Epithelial cell of proximal tubule (primary cell): ENCODE measurements around the gene NDRG4. TPM values are rescaled to one million over a fixed set of nuclear protein-coding genes. Genes with fewer than 3 reads are reported as not detected.

Source experiments
- DNase-seq: peaks from one replicate; pipeline ENCODE4 v3.0.0-alpha.2; 2011; ENCODE audit warnings: low read depth
- H3K4me3 ChIP-seq: 2 replicates; pipeline ENCODE4 v1.5.1; 2011; ENCODE audit warnings: low read depth, mild to moderate bottlenecking, low read length
- total RNA-seq: library from RNA; depleted of rRNA; stranded (reverse); fragments of >200 nt; gene quantifications from 2 replicates; pipeline ENCODE4 v1.2.3, GENCODE V29; 2015
- TF ChIP-seq, protein P1 (sequence below): conservative IDR thresholded peaks from 2 replicates; pipeline ENCODE4 v1.5.1; 2012; ENCODE audit warnings: low read depth, mild to moderate bottlenecking, low read length

Gene NDRG4
- total RNA-seq, 1 donor from 2014 or later: 30.8 TPM

DNA sequence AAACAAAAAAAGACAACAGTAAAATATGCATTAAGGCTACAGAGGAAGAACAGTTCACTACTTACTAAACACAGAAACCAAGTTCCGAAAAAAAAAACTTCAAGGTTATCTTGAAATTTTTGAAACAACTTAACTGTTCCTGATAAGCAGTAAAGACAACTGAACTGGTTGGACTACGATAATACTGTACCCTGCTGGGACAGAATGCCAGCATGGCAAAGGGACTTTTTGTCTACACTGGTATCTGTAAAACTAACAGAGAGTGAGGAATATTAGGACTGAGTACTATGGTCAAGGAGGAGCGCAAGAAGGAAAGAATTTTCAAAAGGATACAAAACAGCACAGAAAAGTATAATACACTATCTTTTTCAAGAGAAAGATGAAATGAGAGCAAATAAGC lies 35.2 kb downstream of the NDRG4 start:
- TF ChIP-seq, protein P1, sequence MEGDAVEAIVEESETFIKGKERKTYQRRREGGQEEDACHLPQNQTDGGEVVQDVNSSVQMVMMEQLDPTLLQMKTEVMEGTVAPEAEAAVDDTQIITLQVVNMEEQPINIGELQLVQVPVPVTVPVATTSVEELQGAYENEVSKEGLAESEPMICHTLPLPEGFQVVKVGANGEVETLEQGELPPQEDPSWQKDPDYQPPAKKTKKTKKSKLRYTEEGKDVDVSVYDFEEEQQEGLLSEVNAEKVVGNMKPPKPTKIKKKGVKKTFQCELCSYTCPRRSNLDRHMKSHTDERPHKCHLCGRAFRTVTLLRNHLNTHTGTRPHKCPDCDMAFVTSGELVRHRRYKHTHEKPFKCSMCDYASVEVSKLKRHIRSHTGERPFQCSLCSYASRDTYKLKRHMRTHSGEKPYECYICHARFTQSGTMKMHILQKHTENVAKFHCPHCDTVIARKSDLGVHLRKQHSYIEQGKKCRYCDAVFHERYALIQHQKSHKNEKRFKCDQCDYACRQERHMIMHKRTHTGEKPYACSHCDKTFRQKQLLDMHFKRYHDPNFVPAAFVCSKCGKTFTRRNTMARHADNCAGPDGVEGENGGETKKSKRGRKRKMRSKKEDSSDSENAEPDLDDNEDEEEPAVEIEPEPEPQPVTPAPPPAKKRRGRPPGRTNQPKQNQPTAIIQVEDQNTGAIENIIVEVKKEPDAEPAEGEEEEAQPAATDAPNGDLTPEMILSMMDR: no peak
- no peak overlapping the region for H3K4me3 ChIP-seq
- DNase-seq: no peak

DNA sequence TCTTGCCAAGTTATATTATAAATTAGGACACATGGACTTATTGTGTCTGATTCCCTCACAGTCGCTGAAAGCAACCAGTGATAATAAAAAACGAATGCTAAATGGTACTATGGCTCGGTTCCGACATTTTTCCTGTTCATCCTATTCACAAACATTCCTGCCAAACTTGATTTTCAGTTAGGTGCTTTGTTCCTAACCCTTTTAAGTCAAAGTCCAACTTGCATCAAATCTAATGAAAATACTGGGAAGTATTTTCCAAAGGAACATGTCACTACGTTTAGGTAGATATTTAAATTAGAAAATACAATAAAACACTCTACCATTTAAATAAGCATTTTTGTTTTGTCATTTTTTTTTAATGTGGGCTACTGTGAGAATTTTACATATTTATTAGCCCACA lies 36.3 kb downstream of the NDRG4 start:
- no peak overlapping the region for H3K4me3 ChIP-seq
- no peak for DNase-seq
- TF ChIP-seq, protein P1: no peak

DNA sequence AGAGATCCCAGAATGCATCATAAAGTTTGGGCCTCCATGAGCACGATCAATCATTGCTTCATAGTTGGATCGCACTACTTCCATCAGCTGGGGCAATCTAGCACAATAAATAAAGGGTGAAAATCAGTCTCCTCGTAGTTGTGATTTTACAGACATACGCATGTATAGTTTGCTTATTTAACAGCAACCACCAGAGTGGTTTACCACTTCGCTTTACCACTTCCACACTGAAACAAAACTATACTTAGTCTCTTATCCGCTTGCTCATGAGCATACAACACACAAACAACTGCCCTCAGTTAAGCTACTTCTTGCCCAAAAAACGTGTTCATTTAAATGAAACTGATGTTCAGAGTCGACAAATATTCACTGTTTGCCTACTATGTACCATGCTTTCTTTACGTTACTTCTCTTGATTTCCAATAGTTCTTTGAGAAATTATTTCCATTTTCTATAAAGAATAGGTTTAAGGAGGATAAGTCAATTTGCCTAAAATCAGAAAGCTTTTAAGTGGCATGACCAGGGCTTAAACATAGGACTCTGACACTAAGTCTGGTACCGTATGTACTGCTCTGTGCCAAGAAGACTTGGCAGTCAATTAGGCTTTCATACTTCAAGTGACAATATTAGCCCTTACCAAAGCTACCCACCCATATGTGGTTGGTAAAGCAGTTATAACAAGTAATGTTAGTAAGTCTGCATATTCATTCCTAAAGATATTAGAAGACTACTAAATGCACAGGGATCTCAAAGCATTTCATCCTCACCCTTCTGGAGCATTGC lies 37.4 kb downstream of the NDRG4 start:
- TF ChIP-seq, protein P1: no peak
- H3K4me3 ChIP-seq: no peak overlapping the region
- no peak for DNase-seq

DNA sequence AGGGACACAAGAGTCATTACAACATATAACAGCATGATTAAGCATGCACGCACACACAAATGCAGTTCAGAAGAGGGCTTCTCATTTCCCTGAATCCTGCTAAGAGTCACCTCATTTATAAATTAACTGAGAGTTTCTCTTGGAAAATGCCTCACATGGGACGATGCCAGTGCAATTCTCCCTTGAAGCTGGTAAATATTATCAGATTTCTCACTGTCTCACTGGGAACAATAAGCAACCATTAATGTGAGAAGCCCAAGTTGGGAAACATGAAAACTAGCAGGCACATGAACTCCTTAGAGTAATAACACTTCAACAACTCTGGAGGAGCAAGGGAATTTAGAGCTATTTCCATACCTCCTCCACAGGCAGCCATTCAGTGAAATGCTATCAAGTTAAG lies 41.8 kb downstream of the NDRG4 start:
- no peak for DNase-seq
- H3K4me3 ChIP-seq: no peak overlapping the region
- TF ChIP-seq, protein P1: no peak

DNA sequence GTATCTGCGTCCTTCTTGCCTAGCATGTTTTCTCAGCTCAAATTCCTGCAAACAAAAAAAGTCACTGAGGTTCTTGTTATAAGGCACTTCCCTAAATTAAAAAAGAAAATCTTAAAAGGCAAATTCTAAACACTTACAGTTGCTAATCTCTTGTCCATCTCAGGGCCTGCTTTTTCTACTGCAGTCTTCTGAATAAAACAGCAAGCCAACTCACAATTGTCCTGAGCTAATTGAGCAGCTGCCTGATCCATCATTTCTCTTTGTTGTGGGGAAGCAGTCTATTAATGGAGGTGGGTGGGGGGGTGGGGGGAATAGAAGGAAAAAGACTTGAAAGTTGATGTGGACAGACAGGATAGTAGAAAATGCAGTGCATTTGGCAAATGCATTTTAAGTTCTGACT lies 42.3 kb downstream of the NDRG4 start:
- TF ChIP-seq, protein P1: no peak
- no peak overlapping the region for H3K4me3 ChIP-seq
- DNase-seq: no peak

DNA sequence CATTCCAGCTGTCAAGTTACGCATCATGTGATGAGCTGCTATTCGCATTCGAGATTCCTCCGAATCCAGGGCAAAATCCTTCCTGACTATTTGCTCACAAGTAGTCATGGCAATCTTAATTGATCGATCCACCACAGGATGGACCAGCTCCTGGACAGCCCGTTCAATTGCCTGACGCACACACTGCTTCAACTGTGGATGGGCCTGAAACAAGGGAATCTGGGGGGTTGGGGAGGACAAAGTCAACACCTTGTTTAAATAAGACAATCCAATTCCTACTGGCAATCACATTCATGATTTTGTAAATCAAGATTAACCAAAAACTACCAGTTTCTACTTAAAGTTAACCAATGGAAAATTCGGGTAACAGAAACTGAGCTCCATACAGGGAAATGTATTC lies 43.7 kb downstream of the NDRG4 start:
- no peak overlapping the region for H3K4me3 ChIP-seq
- no peak for DNase-seq
- TF ChIP-seq, protein P1: no peak

DNA sequence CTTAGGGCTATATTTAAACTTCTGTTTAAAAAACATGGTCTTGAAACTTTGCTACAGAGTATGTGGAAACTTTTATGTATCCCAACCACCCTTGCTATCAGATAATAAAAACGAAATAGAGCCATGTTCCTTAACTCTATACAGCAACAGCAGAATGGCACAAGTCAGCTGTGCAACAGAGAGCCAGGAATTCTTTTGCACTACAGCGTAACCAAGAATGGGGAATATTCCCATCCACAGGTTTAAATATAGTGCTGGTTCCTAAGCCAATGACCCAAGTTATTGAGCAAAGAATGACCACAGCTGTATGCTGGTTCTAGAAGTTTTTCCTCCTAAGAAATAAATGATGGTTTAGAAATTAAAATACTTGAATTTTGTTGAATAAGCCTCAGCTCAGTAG lies 48.4 kb downstream of the NDRG4 start:
- no peak overlapping the region for H3K4me3 ChIP-seq

More for the DNA sequence above, 48.4 kb downstream of the NDRG4 start:
- DNase-seq: no peak
- TF ChIP-seq, protein P1: no peak
